OCI-LY3 (cell line): ENCODE results near the gene POLR2E.

Experiments
- H2AFZ ChIP-seq: fragments of 200-600, 300-600 bp; shearing (Covaris generic); 2 replicates; pipeline ENCODE4 v1.6.0; 2014; ENCODE audit warnings: antibody characterized with exemption, low read depth, low read length
- H3K27ac ChIP-seq: fragments of 200-600, 300-600 bp; sonication (generic); 2 replicates; pipeline ENCODE4 v1.5.1; 2014; ENCODE audit warnings: mild to moderate bottlenecking, low read length, moderate library complexity, mixed read lengths
- H3K27me3 ChIP-seq: fragments of 200-600, 300-600 bp; sonication (generic); 2 replicates; pipeline ENCODE4 v1.6.1; 2014; ENCODE audit warnings: low read depth, low read length, mixed read lengths
- H3K36me3 ChIP-seq: fragments of 200-600, 300-600 bp; sonication (generic); replicated peaks from 2 replicates; pipeline ENCODE3; 2014; ENCODE audit warnings: low read depth, low read length, mixed read lengths
- H3K4me1 ChIP-seq: fragments of 300-600, 200-600 bp; sonication (generic); 2 replicates; pipeline ENCODE4 v1.6.1; 2014; ENCODE audit warnings: low read length, mixed read lengths
- H3K4me2 ChIP-seq: fragments of 200-600, 300-600 bp; sonication (generic); 2 replicates; pipeline ENCODE4 v1.6.1; 2014; ENCODE audit warnings: low read length, mixed read lengths
- H3K4me3 ChIP-seq: fragments of 300-600, 200-600 bp; sonication (generic); 2 replicates; pipeline ENCODE4 v1.5.1; 2014; ENCODE audit warnings: antibody characterized with exemption, mild to moderate bottlenecking, low read length, moderate library complexity
- H3K79me2 ChIP-seq: fragments of 300-600, 200-600 bp; shearing (Covaris generic); 2 replicates; pipeline ENCODE4 v1.6.1; 2014; ENCODE audit warnings: mild to moderate bottlenecking, low read length, mixed read lengths
- H3K9ac ChIP-seq: fragments of 300-600, 200-600 bp; shearing (Covaris generic); 2 replicates; pipeline ENCODE4 v1.6.0; 2014; ENCODE audit warnings: mild to moderate bottlenecking, low read length, moderate library complexity
- H3K9me3 ChIP-seq: fragments of 200-600, 300-600 bp; shearing (Covaris generic); 2 replicates; pipeline ENCODE4 v1.6.1; 2014; ENCODE audit warnings: low read length, mixed read lengths; ENCODE audit not compliant: insufficient read depth
- H4K20me1 ChIP-seq: fragments of 200-600, 300-600 bp; sonication (generic); 2 replicates; pipeline ENCODE4 v1.6.1; 2016; ENCODE audit warnings: low read length, mixed read lengths; ENCODE audit not compliant: insufficient read depth
- CTCF ChIP-seq: fragments of 200-600, 300-600 bp; sonication (generic); IDR thresholded peaks from 2 replicates; pipeline ENCODE4 v1.5.1; 2014; ENCODE audit warnings: antibody characterized with exemption, low read length, low read depth
- EZH2phosphoT487 ChIP-seq: fragments of 200-600 bp; shearing (Covaris generic); IDR thresholded peaks from 2 replicates; pipeline ENCODE4 v1.6.1; 2018; ENCODE audit warnings: antibody characterized with exemption, mixed run types, low read depth

Gene POLR2E

GRCh38 chr19:1136201-1136600 lies 41.0 kb upstream of the POLR2E start:
- Histone ChIP-seq H3K9me3 (no peaks in the 10 kb centered on the region), H4K20me1 (peaks cover 12% of the 10 kb centered on the region; the same call in 1 of the 2 replicates), H3K27me3 (no peaks in the 10 kb centered on the region), H3K79me2 (peaks cover 10% of the 10 kb centered on the region; the same call in 1 of the 2 replicates), H3K4me2 (no peak overlapping the region), H3K9ac (no peak overlapping the region), H3K4me3 (no peak overlapping the region), H3K27ac (no peak overlapping the region), H2AFZ (no peak overlapping the region), H3K36me3 (peaks cover 16% of the 10 kb centered on the region), H3K4me1 (peaks cover 21% of the 10 kb centered on the region)
- TF ChIP-seq EZH2phosphoT487 (no peak), CTCF (no peak)

GRCh38 chr19:1135454-1135853 lies 40.3 kb upstream of the POLR2E start:
- no peak for TF ChIP-seq CTCF
- no peak for TF ChIP-seq EZH2phosphoT487
- peaks cover 20% of the 10 kb centered on the region; the same call in 1 of the 2 replicates for H4K20me1 ChIP-seq
- no peaks in the 10 kb centered on the region for H3K27me3 ChIP-seq
- peaks cover 17% of the 10 kb centered on the region; the same call in 1 of the 2 replicates for H3K79me2 ChIP-seq
- H3K9ac ChIP-seq, result no peak overlapping the region
- H3K4me2 ChIP-seq, result no peak overlapping the region
- H3K27ac ChIP-seq, result no peak overlapping the region
- H3K9me3 ChIP-seq, result no peaks in the 10 kb centered on the region
- no peak overlapping the region for H2AFZ ChIP-seq
- H3K4me1 ChIP-seq, result peaks cover 29% of the 10 kb centered on the region
- no peak overlapping the region for H3K4me3 ChIP-seq
- peaks cover 12% of the 10 kb centered on the region for H3K36me3 ChIP-seq

GRCh38 chr19:1134431-1134830 lies 39.3 kb upstream of the POLR2E start:
- Histone ChIP-seq H3K9ac (no peak overlapping the region), H4K20me1 (peaks cover 29% of the 10 kb centered on the region; the same call in 1 of the 2 replicates), H3K4me3 (no peak overlapping the region), H3K9me3 (no peaks in the 10 kb centered on the region), H3K27me3 (no peaks in the 10 kb centered on the region), H3K27ac (no peak overlapping the region), H2AFZ (no peak overlapping the region), H3K36me3 (peaks cover 6% of the 10 kb centered on the region), H3K4me2 (no peak overlapping the region), H3K79me2 (peaks cover 27% of the 10 kb centered on the region; the same call in 1 of the 2 replicates), H3K4me1 (peaks cover 29% of the 10 kb centered on the region)
- TF ChIP-seq CTCF (no peak), EZH2phosphoT487 (no peak)

- Histone ChIP-seq H4K20me1 (peaks cover 25% of the 10 kb centered on the region; the same call in 1 of the 2 replicates), H3K27me3 (no peaks in the 10 kb centered on the region), H3K36me3 (no peaks in the 10 kb centered on the region), H3K79me2 (peaks cover 30% of the 10 kb centered on the region; the same call in 1 of the 2 replicates), H3K4me3 (peak overlapping the region; percentile 82), H3K4me2 (peak overlapping the region; percentile 86), H3K4me1 (peaks cover 29% of the 10 kb centered on the region), H3K27ac (peak overlapping the region; percentile 70), H3K9ac (peak overlapping the region; percentile 79), H3K9me3 (no peaks in the 10 kb centered on the region), H2AFZ (no peak overlapping the region)
- TF ChIP-seq CTCF, result no peak
- TF ChIP-seq EZH2phosphoT487, result no peak
Observed at GRCh38 chr19:1133471-1133929, 38.3 kb upstream of the POLR2E start.
